OCI-LY3 (cell line): ENCODE measurements around the gene TMEM50B.

Experiments
- EZH2phosphoT487 ChIP-seq: fragments of 200-600 bp; shearing (Covaris generic); IDR thresholded peaks from 2 replicates; pipeline ENCODE4 v1.6.1; 2018; ENCODE audit warnings: antibody characterized with exemption, mixed run types, low read depth
- TF ChIP-seq, protein P1 (sequence below): fragments of 200-600, 300-600 bp; sonication (generic); IDR thresholded peaks from 2 replicates; pipeline ENCODE4 v1.5.1; 2014; ENCODE audit warnings: antibody characterized with exemption, low read length, low read depth

DNA sequence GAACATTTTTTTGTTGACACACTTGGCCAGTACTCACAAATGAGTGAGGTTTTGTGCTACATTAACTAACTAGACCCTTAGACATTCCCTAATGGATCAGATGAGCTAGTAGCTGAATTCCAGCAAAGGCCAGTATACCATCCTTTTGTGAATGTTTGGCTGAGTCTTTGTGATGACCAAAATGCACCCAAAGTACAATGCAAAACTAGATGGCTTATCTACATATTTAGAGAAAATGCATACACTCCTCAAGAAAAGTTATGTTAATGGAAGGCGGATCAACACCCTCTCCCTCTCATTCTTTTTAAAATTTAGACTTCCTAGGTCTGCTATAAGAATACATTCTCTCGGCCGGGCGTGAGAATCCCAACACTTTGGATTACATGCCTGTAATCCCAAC, 31.9 kb upstream of the TMEM50B start:
- TF ChIP-seq, protein P1, sequence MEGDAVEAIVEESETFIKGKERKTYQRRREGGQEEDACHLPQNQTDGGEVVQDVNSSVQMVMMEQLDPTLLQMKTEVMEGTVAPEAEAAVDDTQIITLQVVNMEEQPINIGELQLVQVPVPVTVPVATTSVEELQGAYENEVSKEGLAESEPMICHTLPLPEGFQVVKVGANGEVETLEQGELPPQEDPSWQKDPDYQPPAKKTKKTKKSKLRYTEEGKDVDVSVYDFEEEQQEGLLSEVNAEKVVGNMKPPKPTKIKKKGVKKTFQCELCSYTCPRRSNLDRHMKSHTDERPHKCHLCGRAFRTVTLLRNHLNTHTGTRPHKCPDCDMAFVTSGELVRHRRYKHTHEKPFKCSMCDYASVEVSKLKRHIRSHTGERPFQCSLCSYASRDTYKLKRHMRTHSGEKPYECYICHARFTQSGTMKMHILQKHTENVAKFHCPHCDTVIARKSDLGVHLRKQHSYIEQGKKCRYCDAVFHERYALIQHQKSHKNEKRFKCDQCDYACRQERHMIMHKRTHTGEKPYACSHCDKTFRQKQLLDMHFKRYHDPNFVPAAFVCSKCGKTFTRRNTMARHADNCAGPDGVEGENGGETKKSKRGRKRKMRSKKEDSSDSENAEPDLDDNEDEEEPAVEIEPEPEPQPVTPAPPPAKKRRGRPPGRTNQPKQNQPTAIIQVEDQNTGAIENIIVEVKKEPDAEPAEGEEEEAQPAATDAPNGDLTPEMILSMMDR: no peak
- no peak for TF ChIP-seq EZH2phosphoT487
